Fibroblast of mammary gland (primary cell): Measurements from ENCODE around the gene EEFSEC.

Experiments
- DNase-seq: peaks from one replicate; pipeline ENCODE4 v3.0.0-alpha.2; 2010; ENCODE audit warnings: low read depth
- H3K4me3 ChIP-seq: 2 replicates; pipeline ENCODE4 v1.5.1; 2011; ENCODE audit warnings: low read depth, mild to moderate bottlenecking, low read length, moderate library complexity; ENCODE audit not compliant: control insufficient read depth
- CTCF ChIP-seq: conservative IDR thresholded peaks from 2 replicates; pipeline ENCODE4 v1.5.1; 2011; ENCODE audit warnings: low read depth, low read length, inconsistent platforms; ENCODE audit not compliant: control insufficient read depth, insufficient read depth

The EEFSEC gene

GRCh38 chr3:128453501-128454309, 300.4 kb downstream of the EEFSEC start:
- H3K4me3 ChIP-seq = no peak overlapping the region
- no peak for DNase-seq
- TF ChIP-seq CTCF = no peak

- no peak for DNase-seq
Measured at GRCh38 chr3:128454310-128454618, 301.0 kb downstream of the EEFSEC start.

GRCh38 chr3:128455116-128455515, 301.8 kb downstream of the EEFSEC start:
- no peak overlapping the region for H3K4me3 ChIP-seq
- no peak for TF ChIP-seq CTCF
- DNase-seq = no peak

More at GRCh38 chr3:128454310-128454618, 301.0 kb downstream of the EEFSEC start:
- no peak overlapping the region for H3K4me3 ChIP-seq
- no peak for TF ChIP-seq CTCF

GRCh38 chr3:128455786-128456748, 302.8 kb downstream of the EEFSEC start:
- H3K4me3 ChIP-seq = no peak overlapping the region
- TF ChIP-seq CTCF = no peak
- no peak for DNase-seq

- no peak for DNase-seq
- no peak overlapping the region for H3K4me3 ChIP-seq
- no peak for TF ChIP-seq CTCF
Measured at GRCh38 chr3:128456776-128457715, 303.8 kb downstream of the EEFSEC start.

- no peak for TF ChIP-seq CTCF
- no peak overlapping the region for H3K4me3 ChIP-seq
Measured at GRCh38 chr3:128457937-128458336, 304.7 kb downstream of the EEFSEC start.

More at GRCh38 chr3:128457937-128458336, 304.7 kb downstream of the EEFSEC start:
- DNase-seq = no peak
